T-helper 22 cell (primary cell): ENCODE results near the gene NOL7.

Experiments
- DNase-seq: peaks from one replicate; pipeline ENCODE4 v3.0.0-alpha.2; 2020; ENCODE audit warnings: low read depth

NOL7 gene

DNA sequence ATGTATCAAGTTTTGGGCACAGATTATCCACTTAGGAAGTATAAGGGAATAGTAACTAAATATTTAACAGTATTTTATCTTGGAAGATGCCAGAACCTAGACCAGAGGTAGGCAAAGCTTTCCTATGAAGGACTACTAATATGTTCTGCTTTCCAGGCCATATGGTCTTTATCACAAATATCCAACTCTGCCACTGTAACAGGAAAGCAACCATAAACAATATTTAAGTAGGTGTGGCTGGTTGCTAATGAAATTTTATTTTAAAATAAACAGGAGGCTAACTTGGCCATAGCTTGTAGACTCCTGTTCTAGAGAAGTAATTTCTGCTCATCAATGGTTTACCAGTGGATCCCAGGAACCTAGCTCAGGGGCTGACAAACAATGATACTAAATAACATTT is 39.4 kb downstream of the NOL7 start:
- DNase-seq = no peak

DNA sequence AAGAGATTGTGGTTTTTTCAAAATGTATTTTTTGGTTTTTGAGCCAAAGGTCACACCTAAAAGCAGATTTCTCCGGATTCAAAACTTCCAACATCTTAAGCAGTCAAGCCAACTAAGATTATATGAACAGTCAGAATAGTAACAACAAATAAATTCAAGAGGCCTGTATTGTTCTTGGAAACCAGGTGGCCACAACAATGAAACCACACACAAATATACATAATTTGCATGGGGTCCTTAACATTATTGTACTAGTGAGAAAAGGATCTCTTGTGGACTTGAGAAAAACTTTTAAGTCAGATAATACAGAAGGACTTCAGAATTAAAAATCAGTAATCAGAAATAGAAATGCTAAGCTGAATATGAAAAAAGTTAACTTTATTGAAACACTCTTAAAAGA is 40.6 kb downstream of the NOL7 start:
- no peak for DNase-seq

DNA sequence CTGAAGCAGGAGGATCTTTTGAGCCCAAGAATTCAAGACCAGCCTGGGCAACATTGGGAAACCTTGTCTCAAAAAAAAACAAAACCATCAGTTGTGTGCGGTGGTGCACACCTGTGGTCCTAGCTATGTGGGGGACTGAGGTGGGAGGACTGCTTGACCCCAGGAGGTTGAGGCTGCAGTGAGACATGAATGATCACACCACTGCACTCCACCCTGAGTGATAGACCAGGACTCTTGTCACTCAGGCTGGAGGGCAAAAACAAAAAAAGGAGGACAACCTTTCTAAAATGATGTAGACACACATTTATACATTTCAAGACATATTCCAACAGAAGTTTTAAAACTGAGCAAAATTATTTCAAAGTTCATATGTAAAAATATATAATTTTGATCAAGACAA is 45.1 kb downstream of the NOL7 start:
- DNase-seq = no peak

DNA sequence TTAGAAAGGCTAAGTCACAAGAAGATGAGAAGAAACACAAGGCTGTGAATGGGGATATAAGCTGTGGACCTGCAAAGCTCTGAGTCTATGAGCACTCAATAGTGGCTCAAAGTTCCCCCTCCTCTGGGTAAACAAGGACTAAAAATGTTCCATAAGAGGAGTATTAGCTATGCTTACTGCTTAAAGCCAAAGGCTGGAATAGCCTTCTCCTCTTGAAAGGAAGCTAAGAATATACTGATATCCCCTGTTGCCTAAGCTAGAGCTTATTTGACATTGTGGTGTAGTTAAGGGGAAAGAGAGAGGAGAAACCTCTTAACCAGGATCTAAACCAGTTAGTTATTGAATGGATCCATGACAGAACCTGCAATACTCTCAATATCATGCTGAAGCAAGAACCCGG is 45.8 kb downstream of the NOL7 start:
- no peak for DNase-seq

DNA sequence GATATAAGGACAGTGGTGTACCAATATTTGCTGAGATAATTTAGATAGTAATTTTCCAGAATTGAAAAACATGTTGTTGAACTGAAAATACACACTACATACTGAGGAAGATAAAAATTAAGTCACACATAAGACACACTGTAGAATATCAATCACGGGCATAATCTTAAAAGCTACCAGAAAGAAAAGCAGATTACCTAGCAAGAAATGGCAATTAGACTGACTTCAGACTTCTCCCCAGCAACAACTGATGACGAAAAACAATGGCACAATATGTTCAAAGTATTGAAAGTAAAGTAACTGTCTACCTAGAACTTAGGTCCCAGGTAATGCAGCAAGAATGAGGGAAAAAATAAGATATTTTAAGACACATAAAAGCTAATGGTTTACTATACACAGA is 46.5 kb downstream of the NOL7 start:
- no peak for DNase-seq

DNA sequence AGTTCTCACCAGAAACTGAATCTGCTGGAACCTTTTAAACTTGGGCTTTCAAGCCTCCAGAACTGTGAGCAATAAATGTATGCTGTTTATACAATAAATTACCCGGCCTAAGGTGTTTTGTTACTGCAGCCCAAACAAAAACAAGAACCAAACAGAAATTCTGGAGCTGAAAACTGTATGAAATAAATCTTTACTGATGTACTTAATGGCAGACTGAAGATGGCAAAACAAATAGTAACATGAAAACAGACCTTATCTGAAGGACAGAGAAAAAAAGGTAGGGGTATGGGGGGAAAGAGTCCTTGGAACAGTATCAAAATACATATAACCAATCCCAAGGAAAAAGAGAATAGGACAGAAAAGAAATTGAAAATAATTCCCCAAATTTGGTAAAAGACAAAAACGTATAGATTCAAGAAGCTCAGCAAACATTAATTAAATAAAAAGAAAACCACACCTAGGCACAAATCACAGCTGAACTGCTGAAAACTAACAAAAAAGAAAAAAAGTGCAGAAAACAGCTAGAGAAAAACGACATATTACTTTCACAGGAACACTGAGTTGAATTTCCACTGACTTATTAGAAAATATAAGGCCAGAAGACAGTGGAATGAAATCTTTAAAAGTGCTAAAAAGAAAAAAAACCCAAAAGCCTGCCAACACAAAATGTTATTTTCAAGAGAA is 47.7 kb downstream of the NOL7 start:
- DNase-seq = no peak

DNA sequence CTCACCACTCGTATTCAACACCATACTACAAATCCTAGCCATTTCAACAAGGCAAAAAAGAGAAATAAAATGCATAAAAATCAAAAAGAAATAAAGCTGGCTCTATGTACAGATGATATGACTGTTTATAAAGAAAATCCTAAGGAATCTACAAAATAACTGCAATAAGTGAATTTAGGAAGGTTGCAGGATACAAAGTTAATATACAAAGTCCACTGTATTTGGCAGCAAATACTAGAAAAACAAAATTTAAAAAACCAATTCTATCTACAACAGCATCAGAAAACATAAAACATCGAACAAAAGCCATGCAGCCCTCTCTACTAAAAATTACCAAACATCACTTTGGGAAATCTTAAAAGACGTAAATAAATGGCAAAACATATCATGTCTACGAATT is 48.9 kb downstream of the NOL7 start:
- DNase-seq = no peak

DNA sequence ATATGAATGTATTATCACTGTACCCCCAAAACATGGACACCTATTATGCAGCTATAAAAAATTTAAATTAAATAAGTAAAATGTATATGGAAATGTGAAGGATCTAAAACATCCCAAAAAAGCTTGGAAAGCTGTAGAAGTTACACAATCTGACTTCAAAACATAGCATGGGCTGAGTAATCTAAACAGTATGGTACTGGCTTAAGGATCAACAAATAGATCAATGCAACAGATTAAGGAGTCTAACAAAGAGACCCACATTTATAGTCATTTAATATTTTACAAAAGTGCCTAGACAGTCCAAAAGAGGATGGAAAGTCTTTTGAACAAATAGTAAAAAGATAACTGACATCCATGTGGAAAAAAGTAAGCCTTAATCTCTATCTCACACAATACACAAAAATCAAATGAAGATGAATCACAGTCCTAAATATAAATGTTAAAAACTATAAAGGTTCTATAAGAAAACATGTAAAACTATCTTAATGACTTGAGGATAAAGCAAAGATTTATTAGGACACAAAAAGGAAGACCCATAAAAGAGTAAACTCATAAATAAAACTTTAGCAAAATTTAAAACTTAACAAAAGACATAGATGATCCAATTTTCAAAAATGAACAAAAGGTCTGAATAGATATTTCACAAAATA is 49.7 kb downstream of the NOL7 start:
- no peak for DNase-seq

DNA sequence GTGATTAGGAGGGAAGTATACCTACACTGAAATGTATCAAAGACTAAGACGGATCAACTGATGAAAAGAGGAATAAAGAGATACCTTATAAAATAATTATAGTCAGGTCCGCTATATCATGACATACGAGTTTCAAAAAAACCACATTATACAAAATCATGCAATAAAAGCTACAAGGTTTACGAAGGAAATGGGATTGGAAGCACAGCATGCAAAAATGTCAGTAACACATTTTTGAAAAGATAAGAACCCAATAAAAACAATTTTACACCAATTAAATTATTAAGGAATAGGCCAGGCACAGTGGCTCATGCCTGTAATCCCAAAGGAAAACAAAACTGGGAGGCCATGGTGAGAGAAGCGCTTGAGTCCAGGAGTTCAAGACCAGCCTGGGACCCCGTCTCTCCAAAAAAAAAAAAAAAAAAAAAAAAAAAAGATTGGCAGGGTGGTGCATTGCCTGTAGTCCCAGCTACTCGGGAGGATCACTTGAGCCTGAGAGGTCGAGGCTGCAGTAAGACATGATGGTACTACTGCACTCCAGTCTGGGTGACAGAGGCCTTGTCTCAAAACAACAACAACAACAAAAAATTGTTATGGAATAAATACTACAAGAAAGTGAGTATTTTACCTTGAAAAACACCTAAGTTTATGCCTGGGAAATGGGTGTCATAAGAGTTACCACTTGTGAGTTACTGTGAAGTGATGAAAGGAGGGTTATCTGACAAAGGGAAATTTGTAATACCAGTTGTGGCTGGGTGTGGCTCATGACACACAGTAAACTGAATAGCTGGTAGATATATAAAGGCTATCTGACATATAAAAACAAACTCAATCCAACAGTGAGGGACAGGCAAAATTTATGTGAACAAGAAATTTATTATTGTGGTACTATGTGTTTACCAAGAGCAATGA is 51.3 kb downstream of the NOL7 start:
- no peak for DNase-seq

DNA sequence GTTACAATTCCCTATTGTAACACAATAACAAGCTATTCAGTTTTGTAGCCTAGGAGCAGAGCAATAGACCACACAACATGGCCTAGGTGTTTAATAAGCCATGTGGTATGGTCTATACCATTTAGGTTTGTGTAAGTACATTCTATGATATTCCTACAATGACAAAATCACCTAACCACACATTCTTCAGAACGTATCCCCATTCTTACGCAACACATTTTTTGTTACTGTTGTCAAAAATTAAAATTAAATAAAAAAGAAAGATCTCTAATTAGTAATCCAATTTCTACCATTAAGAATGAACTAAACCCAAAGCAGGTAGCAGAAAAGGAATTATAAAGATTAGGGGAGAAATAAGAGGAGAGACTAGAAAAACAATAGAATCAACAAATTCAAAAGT is 52.5 kb downstream of the NOL7 start:
- no peak for DNase-seq

DNA sequence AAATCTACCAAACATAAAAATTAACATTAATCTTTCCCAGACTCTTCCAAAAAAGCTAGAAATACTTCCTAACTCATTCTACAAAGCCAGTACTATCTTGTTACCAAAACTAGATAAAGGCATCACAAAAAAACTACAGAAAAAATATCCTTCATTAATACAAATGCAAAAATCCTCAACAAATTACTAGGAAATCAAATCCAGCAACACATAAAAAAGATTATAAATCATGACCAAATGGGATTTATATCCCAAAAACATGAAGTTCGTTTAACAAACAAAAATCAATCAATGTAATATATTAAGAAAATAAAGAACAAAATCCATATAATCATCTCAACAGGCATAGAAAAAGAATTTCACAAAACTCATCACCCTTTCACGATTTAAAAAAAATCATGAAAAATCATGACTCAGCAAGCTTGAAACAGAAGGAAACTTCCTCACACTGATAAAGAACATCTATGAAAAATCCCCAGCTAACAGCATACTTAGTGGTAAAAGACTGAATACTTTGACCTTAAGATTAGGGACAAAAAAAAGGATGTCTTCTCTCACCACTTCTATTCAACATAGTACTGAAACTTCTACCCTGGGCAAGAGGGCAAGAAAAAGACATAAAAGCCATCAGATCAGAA is 53.3 kb downstream of the NOL7 start:
- DNase-seq = no peak

DNA sequence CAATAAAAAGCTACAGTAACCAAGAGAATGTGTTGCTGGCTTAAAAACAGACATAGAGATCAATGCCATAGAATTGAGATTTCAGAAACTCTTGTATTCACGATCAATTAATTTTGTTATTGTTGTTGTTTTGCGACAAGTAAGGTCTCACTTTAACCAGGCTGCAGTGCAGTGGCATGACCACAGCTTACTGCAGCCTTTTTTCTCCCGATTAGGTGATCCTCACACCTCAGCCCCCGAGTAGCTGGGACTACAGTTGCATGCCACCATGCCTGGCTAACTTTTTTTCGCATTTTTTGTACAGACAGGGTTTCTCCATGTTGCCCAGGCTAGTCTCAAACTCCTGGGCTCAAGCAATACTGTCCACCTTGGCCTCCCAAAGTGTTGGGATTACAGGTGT is 54.3 kb downstream of the NOL7 start:
- no peak for DNase-seq
